Lower leg skin (tissue), 3 donors: ENCODE data around the gene KCTD20.

Experiments
- POLR2A ChIP-seq, 2 donors: fragments of 450-650 bp; IDR thresholded peaks; one replicate each; pipeline ENCODE4 v1.6.1; 2016 to 2017; ENCODE audit warnings: antibody characterized with exemption in 2 of 2, mild to moderate bottlenecking in 1 of 2, moderate library complexity in 1 of 2
- TF ChIP-seq, protein P1 (sequence below), 3 donors: fragments of 450-650 bp; IDR thresholded peaks; one replicate each; pipeline ENCODE4 v1.5.1; 2016; ENCODE audit warnings: antibody characterized with exemption in 3 of 3, mild to moderate bottlenecking in 3 of 3, moderate library complexity in 2 of 3

DNA sequence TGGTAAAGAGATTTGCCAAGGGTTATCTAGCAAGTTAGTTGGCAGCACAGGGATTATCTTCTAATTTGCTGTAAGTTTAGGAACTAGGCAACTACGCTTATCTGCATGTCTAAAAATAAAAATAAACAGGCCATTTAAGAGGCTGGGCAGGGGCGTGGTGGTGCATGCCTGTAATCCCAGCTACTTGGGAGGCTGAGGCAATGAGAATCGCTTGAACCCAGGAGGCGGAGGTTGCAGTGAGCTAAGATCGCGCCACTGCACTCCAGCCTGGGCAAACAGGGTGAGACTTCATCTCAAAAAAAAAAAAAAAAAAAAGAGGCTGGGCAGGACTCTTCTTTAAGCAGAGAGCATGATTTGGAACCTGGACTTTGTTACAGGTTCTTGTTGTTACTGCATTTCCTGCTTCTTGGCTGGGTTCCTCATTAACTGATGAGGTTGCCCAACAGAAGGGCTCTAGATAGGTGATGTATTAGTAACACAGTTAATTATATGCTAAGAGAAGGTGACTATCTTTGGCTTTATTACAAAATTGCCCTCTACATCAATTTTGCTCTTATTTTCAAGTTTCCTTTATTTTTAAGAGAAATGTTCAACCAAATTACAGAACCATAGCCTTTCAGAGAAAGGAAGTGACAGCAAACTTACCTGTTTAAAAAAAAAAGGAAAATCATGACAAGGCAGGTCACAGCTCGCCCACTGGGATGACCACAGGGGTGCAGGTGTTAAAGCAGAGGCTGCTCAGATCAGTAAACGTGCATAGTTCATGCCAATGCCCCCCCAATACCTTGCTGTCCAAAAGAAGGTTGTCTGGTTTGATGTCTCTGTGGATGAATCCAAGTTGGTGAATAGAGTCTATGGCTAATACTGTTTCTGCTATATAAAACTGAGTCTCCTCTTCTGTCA, 72.0 kb downstream of the KCTD20 start:
- TF ChIP-seq, protein P1, sequence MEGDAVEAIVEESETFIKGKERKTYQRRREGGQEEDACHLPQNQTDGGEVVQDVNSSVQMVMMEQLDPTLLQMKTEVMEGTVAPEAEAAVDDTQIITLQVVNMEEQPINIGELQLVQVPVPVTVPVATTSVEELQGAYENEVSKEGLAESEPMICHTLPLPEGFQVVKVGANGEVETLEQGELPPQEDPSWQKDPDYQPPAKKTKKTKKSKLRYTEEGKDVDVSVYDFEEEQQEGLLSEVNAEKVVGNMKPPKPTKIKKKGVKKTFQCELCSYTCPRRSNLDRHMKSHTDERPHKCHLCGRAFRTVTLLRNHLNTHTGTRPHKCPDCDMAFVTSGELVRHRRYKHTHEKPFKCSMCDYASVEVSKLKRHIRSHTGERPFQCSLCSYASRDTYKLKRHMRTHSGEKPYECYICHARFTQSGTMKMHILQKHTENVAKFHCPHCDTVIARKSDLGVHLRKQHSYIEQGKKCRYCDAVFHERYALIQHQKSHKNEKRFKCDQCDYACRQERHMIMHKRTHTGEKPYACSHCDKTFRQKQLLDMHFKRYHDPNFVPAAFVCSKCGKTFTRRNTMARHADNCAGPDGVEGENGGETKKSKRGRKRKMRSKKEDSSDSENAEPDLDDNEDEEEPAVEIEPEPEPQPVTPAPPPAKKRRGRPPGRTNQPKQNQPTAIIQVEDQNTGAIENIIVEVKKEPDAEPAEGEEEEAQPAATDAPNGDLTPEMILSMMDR (IDR thresholded peaks at IDR 0.05): no peak
- TF ChIP-seq POLR2A (IDR thresholded peaks at IDR 0.05): no peak
